RWPE2 (cell line): ENCODE data around the gene KDM7A.

ENCODE experiments used
- ATAC-seq: fragments of 200-7000 bp; cut with Tn5 transposase; 3 replicates; pipeline ENCODE4 v1.9.1; 2021; ENCODE audit warnings: low read depth
- DNase-seq: peaks from one replicate; pipeline ENCODE4 v3.0.0-alpha.2; 2020; ENCODE audit warnings: low spot score
- H3K27ac ChIP-seq: fragments of 450-650 bp; 2 replicates; pipeline ENCODE4 v1.5.1; 2017; ENCODE audit warnings: mild to moderate bottlenecking; ENCODE audit not compliant: poor library complexity, severe bottlenecking
- H3K27me3 ChIP-seq: fragments of 250-450 bp; sonication (Bioruptor Pico); 2 replicates; pipeline ENCODE4 v1.5.1; 2021; ENCODE audit warnings: mild to moderate bottlenecking, moderate library complexity; ENCODE audit not compliant: insufficient read depth, poor library complexity, severe bottlenecking
- H3K36me3 ChIP-seq: fragments of 250-450 bp; sonication (Bioruptor Pico); 2 replicates; pipeline ENCODE4 v1.5.1; 2020; ENCODE audit warnings: low read depth, mild to moderate bottlenecking, moderate library complexity
- H3K4me1 ChIP-seq: fragments of 250-450 bp; sonication (Bioruptor Pico); 2 replicates; pipeline ENCODE4 v1.5.1; 2021; ENCODE audit warnings: mild to moderate bottlenecking, moderate library complexity; ENCODE audit not compliant: insufficient read depth, poor library complexity, severe bottlenecking
- H3K4me3 ChIP-seq: fragments of 250-450 bp; sonication (Bioruptor Pico); 2 replicates; pipeline ENCODE4 v1.5.1; 2021; ENCODE audit warnings: mild to moderate bottlenecking, moderate library complexity; ENCODE audit not compliant: severe bottlenecking
- H3K9me3 ChIP-seq: fragments of 250-450 bp; sonication (Bioruptor Pico); 2 replicates; pipeline ENCODE4 v1.5.1; 2021; ENCODE audit warnings: mild to moderate bottlenecking, moderate library complexity; ENCODE audit not compliant: severe bottlenecking
- TF ChIP-seq, protein P1 (sequence below): fragments of 450-650 bp; IDR thresholded peaks from one replicate; pipeline ENCODE4 v1.5.1; 2017; ENCODE audit warnings: mild to moderate bottlenecking, moderate library complexity; ENCODE audit not compliant: poor library complexity, severe bottlenecking

Gene KDM7A

DNA sequence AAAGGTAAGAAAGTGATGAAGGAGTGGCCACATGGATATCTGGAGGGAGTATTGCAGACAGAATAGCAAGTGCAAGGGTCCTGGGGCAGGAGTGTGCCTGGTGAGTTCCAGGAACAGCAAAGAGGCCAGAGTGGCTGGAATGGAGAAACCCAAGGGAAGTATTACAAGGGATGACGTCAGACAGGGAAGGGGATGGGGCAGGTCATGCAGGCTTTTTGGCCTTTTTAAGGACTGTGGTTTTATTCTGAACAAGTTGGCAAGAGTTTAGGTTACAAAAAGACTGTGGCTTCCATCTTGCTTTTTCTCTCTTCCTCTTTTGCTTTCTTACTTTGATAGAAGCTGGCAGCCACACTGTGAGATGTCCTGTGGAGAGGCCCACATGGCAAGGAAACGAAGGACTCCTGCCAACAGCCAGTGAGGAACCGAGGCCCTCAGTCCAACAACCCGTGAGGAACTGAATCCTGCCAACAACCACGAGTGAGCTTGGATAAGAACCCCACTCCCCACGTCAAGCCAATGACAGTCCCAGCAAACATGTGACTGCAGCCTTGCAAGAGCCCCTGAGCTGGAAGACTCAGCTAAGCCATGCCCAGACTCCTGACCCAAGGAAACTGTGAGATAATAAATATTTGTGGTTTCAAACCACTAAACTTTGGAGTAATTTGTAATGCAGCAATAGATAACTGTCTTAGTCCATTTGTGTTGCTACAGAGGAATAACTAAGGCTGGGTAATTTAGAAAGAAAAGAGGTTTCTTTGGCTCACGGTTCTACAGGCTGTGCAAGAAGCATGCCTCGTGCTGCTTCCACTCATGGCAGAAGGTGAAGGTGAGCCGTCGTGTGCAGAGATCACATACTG lies 19.8 kb upstream of the KDM7A start:
- Histone ChIP-seq H3K9me3 (no peaks in the 10 kb centered on the region), H3K36me3 (no peaks in the 10 kb centered on the region), H3K4me1 (peaks cover 2% of the 10 kb centered on the region), H3K4me3 (no peak overlapping the region), H3K27me3 (no peaks in the 10 kb centered on the region), H3K27ac (no peak overlapping the region)
- TF ChIP-seq, protein P1, sequence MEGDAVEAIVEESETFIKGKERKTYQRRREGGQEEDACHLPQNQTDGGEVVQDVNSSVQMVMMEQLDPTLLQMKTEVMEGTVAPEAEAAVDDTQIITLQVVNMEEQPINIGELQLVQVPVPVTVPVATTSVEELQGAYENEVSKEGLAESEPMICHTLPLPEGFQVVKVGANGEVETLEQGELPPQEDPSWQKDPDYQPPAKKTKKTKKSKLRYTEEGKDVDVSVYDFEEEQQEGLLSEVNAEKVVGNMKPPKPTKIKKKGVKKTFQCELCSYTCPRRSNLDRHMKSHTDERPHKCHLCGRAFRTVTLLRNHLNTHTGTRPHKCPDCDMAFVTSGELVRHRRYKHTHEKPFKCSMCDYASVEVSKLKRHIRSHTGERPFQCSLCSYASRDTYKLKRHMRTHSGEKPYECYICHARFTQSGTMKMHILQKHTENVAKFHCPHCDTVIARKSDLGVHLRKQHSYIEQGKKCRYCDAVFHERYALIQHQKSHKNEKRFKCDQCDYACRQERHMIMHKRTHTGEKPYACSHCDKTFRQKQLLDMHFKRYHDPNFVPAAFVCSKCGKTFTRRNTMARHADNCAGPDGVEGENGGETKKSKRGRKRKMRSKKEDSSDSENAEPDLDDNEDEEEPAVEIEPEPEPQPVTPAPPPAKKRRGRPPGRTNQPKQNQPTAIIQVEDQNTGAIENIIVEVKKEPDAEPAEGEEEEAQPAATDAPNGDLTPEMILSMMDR, result no peak
- ATAC-seq, result no peak
- no peak for DNase-seq

DNA sequence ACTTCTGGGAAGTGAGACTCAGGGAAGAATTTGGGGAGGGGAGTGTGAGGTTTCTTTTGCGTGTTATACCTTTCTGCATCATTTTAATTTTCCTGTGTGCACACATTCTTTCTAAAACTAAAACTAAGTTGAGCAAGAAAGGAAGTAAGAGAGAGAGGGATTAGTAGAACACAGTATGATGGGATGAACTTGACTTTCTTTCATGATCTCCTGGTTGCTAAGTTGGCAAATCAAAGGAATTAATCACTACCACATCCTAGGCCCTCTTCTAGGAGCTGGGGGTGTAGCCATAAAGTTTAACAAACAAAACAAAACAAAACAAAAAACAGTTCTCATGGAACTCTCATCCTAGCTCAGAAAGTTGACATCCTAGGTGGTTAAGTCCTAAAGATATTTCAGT lies 19.1 kb upstream of the KDM7A start:
- TF ChIP-seq, protein P1, result no peak
- no peaks in the 10 kb centered on the region for H3K27me3 ChIP-seq
- no peak for DNase-seq

DNA sequence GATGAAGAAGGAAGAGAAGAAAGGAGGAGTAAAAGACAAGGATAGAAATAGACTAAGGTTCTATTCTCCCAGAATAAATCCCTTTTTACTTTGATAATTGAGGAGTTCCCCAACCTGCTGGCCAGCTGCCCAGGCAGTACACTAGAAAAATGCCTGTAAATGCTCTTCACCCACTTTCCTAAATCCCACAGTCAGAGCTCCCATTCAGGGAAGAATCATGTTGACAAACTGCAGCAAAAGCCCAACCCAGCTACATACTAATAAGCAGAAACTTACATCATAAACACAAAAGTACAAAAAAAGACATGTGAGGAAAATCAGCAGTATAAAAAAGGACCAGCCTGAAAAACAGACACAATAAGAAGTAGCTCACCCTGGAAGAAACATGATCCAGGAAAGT lies 15.8 kb upstream of the KDM7A start:
- H3K36me3 ChIP-seq, result no peaks in the 10 kb centered on the region
- no peaks in the 10 kb centered on the region for H3K27me3 ChIP-seq
- no peak overlapping the region for H3K27ac ChIP-seq
- TF ChIP-seq, protein P1, result no peak
- peaks cover 2% of the 10 kb centered on the region for H3K4me1 ChIP-seq
- ATAC-seq (no peak), DNase-seq (no peak)
- no peak overlapping the region for H3K4me3 ChIP-seq
- no peaks in the 10 kb centered on the region for H3K9me3 ChIP-seq

More for the DNA sequence above, 19.1 kb upstream of the KDM7A start:
- no peak for ATAC-seq
- Histone ChIP-seq H3K27ac (no peak overlapping the region), H3K9me3 (no peaks in the 10 kb centered on the region), H3K4me1 (peaks cover 2% of the 10 kb centered on the region), H3K4me3 (no peak overlapping the region), H3K36me3 (no peaks in the 10 kb centered on the region)

DNA sequence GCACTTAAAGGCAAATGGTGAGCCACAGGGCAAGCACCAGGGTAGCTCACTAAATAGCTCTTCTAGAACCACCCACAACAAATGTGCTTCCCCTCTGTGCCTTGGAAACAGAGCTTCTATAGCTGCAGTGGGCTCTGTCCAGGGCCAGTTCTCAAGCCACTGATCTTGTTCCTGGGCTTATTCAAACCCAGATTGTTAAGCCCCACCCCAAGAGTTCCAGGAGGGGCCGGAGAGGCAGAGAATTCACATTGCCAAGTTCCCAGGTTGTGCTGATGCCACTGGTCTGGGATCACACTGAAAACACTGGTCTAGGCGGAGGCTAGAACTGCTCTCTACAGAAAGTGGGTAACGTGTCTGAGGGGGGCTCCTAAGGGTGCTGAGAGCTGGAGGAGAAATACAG lies 15.4 kb upstream of the KDM7A start:
- no peak for ATAC-seq
- H3K36me3 ChIP-seq, result no peaks in the 10 kb centered on the region
- peaks cover 2% of the 10 kb centered on the region for H3K4me1 ChIP-seq
- no peak for DNase-seq
- TF ChIP-seq, protein P1, result no peak
- H3K27ac ChIP-seq, result no peak overlapping the region
- no peak overlapping the region for H3K4me3 ChIP-seq
- no peaks in the 10 kb centered on the region for H3K9me3 ChIP-seq
- no peaks in the 10 kb centered on the region for H3K27me3 ChIP-seq

DNA sequence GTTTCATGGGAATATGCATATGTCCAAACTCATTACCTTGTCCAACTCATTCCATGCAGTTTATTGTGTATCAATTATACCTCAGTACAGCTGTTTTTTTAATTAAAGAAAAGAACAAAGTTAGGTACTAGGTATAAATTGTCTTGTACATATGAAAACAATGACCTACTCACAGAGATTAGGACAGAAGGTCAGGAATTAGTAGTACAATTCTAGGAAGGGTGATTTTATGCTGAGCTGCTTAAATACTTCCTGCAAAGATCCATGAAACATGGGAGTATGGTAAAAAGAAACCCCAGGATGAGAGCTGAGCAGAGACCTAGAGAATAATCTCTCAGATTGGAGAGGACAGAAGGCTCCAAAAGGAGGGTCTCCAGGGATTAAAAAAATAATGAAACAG lies 13.8 kb upstream of the KDM7A start:
- ATAC-seq (no peak), DNase-seq (no peak)
- H3K27ac ChIP-seq, result no peak overlapping the region
- H3K9me3 ChIP-seq, result no peaks in the 10 kb centered on the region
- no peaks in the 10 kb centered on the region for H3K36me3 ChIP-seq
- H3K4me1 ChIP-seq, result no peaks in the 10 kb centered on the region
- H3K4me3 ChIP-seq, result no peak overlapping the region
- TF ChIP-seq, protein P1, result no peak
- no peaks in the 10 kb centered on the region for H3K27me3 ChIP-seq
